Breast epithelium (tissue), 4 donors: ENCODE measurements around the gene NFATC3. TPM values are rescaled to one million over a fixed set of nuclear protein-coding genes. Genes with fewer than 3 reads are reported as not detected.

ENCODE experiments used
- DNase-seq, 2 donors: peaks; one replicate each; pipeline ENCODE4 v3.0.0-alpha.2; 2019; ENCODE audit warnings: low spot score in 2 of 2
- H3K27ac ChIP-seq, 2 donors: fragments of 200-600 bp; sonication (generic) in 1 of 2; one replicate each; pipeline ENCODE4 v1.5.1; 2016 to 2019; ENCODE audit warnings: mild to moderate bottlenecking in 1 of 2
- H3K27me3 ChIP-seq, 2 donors: fragments of 200-600 bp; sonication (generic) in 1 of 2; one replicate each; pipeline versions ENCODE4 v1.5.1 to v1.6.0; 2017 to 2019; ENCODE audit warnings: control low read depth in 1 of 2, mild to moderate bottlenecking in 1 of 2
- H3K36me3 ChIP-seq: fragments of 200-600 bp; one replicate; pipeline ENCODE4 v1.5.1; 2019
- H3K4me1 ChIP-seq, 2 donors: fragments of 200-600 bp; sonication (generic); one replicate each; pipeline ENCODE4 v1.5.1; 2016 to 2019; ENCODE audit warnings: control low read depth in 1 of 2
- H3K4me3 ChIP-seq, 3 donors: fragments of 200-600 bp; sonication (generic); 1 replicate in 2 of 3; 2 replicates in 1 of 3; pipeline ENCODE4 v1.5.1; 2016 to 2019; ENCODE audit warnings: mild to moderate bottlenecking in 3 of 3, moderate library complexity in 2 of 3
- H3K9me3 ChIP-seq, 2 donors: fragments of 200-600 bp; sonication (generic) in 1 of 2; one replicate each; pipeline ENCODE4 v1.5.1; 2016 to 2019; ENCODE audit warnings: control low read depth in 1 of 2
- POLR2A ChIP-seq: fragments of 450-650 bp; IDR thresholded peaks from one replicate; pipeline ENCODE4 v1.6.1; 2016; ENCODE audit warnings: antibody characterized with exemption, mild to moderate bottlenecking, moderate library complexity
- POLR2AphosphoS5 ChIP-seq, 3 donors: sonication (generic); formaldehyde crosslinking; IDR thresholded peaks; one replicate each; pipeline ENCODE4 v1.6.1; 2017; ENCODE audit warnings: antibody characterized with exemption in 3 of 3
- intact Hi-C: fragments of 100-400 bp; cut with DNase I; formaldehyde crosslinking; loops from one replicate; pipeline ENCODE4 v1.15.1; 2023; ENCODE audit warnings: low total_unique reads
- total RNA-seq, 3 donors: library from RNA; depleted of rRNA; stranded (reverse); fragments of >200 nt; gene quantifications; one replicate each; pipeline ENCODE4 v1.1.0, GENCODE V29; 2016
- TF ChIP-seq, protein P1 (sequence below), 3 donors: fragments of 450-650 bp; IDR thresholded peaks; one replicate each; pipeline ENCODE4 v1.5.1; 2016 to 2017; ENCODE audit warnings: antibody characterized with exemption in 3 of 3, mild to moderate bottlenecking in 3 of 3, moderate library complexity in 3 of 3

The NFATC3 gene
- total RNA-seq, 3 donors from 2014 or later, result 52.0 to 64.2 (median 60.6) TPM

DNA sequence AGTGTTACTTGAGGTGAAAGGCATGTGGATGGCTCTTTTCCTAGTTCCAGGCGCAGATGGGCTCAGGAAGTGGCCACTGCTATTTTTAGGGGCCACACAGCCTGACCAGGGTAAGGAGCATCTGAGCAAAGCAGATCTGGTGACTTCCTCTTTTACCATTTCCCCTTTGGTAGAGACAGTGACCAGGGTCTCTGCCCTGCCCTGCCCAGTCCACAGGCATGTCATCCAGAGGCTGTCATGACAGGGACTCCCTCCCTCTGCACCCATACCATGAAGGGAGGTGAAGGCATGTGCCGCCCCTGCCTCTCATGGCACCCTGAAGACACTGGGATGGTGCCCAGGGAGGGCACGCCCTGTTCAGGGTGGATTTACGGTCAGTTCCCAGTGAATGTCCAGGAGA lies 162.2 kb downstream of the NFATC3 start:
- intact Hi-C loops, result no loop called here
- Histone ChIP-seq H3K36me3 (no peaks in the 10 kb centered on the region), H3K27me3 (no peaks in the 10 kb centered on the region), H3K4me3 (no peak overlapping the region), H3K27ac (no peak overlapping the region), H3K4me1 (peaks cover 6 to 12% of the 10 kb centered on the region in 2 donors), H3K9me3 (no peaks in the 10 kb centered on the region)
- TF ChIP-seq, protein P1, sequence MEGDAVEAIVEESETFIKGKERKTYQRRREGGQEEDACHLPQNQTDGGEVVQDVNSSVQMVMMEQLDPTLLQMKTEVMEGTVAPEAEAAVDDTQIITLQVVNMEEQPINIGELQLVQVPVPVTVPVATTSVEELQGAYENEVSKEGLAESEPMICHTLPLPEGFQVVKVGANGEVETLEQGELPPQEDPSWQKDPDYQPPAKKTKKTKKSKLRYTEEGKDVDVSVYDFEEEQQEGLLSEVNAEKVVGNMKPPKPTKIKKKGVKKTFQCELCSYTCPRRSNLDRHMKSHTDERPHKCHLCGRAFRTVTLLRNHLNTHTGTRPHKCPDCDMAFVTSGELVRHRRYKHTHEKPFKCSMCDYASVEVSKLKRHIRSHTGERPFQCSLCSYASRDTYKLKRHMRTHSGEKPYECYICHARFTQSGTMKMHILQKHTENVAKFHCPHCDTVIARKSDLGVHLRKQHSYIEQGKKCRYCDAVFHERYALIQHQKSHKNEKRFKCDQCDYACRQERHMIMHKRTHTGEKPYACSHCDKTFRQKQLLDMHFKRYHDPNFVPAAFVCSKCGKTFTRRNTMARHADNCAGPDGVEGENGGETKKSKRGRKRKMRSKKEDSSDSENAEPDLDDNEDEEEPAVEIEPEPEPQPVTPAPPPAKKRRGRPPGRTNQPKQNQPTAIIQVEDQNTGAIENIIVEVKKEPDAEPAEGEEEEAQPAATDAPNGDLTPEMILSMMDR (IDR thresholded peaks at IDR 0.05), result no peak
- TF ChIP-seq POLR2A, result no peak
- no peak for TF ChIP-seq POLR2AphosphoS5 (IDR thresholded peaks at IDR 0.05)
- no peak for DNase-seq

DNA sequence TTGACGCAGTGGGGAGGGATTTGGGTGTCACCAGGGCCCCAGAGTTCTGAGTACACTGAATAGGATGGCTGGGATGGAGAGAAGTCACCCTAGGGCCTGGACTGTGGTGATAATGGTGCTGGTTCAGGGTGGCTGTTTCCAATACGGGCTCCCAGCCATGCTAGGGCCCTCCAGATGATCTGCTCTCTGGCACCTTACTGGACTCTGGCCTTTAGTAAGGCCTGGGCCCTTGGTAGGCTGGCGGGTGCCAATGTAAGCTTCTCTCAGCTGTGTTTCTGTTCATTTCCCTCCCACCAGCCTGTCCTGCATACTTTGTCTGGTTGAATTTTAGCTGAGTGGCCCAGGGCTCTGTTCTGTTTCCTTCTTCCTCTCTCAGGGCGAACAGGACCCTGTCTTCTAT lies 162.8 kb downstream of the NFATC3 start:
- intact Hi-C loops, result no loop called here
- Histone ChIP-seq H3K9me3 (no peaks in the 10 kb centered on the region), H3K27me3 (no peaks in the 10 kb centered on the region), H3K36me3 (no peaks in the 10 kb centered on the region), H3K4me3 (no peak overlapping the region), H3K4me1 (peaks cover 6 to 12% of the 10 kb centered on the region in 2 donors), H3K27ac (peak overlapping the region in 1 of 2 donors; percentile 55)
- TF ChIP-seq, protein P1 (IDR thresholded peaks at IDR 0.05), result no peak
- TF ChIP-seq POLR2A, result no peak
- no peak for TF ChIP-seq POLR2AphosphoS5 (IDR thresholded peaks at IDR 0.05)
- DNase-seq, result no peak

DNA sequence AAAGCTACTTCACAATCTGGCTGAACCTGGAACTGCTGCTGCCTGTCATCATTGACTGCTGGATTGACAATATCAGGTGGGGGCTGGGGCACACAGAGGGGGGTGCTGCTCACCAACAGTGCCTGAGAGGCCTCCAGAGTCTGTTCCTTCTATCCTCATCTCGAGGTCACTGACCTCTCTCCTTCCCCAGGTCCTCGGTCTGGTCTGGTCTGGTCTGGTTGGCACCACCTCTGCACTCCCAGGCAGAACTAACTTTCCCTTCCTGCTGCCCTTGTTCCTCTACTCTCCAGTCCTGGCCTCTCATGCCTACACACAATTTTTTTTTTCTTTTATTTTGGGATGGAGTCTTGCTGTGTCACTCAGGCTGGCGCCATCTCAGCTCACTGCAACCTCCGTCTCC lies 164.2 kb downstream of the NFATC3 start:
- intact Hi-C loops, result no loop called here
- Histone ChIP-seq H3K4me1 (peaks cover 4 to 11% of the 10 kb centered on the region in 2 donors), H3K27me3 (no peaks in the 10 kb centered on the region), H3K36me3 (no peaks in the 10 kb centered on the region), H3K9me3 (no peaks in the 10 kb centered on the region), H3K27ac (no peak overlapping the region), H3K4me3 (no peak overlapping the region)
- DNase-seq, result no peak
- TF ChIP-seq, protein P1 (IDR thresholded peaks at IDR 0.05), result no peak
- TF ChIP-seq POLR2A, result no peak
- no peak for TF ChIP-seq POLR2AphosphoS5 (IDR thresholded peaks at IDR 0.05)

DNA sequence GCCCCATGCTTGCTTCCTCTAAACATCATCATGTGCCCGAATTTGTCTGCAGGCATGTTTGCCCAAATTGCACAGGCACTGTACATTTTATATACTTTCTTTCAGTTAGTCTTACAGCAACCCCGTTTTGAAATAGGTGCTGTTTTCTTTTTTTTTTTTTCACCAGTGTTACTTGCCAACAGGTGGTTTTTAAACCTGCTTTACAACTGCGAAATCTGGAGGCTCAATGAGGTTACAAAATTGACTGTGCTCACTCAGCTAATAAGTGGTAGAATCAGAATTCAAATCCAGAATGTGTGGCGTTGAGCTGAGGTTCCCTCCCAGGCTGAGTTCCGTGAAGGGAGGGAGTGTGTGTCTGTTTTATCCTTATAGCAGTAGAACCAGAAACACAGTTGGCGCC lies 165.8 kb downstream of the NFATC3 start:
- H3K27ac ChIP-seq, result no peak overlapping the region
- no peak for TF ChIP-seq POLR2A
- no peak for TF ChIP-seq POLR2AphosphoS5 (IDR thresholded peaks at IDR 0.05)
- TF ChIP-seq, protein P1 (IDR thresholded peaks at IDR 0.05), result no peak
- H3K4me1 ChIP-seq, result peaks cover 0 to 9% of the 10 kb centered on the region in 2 donors
- H3K4me3 ChIP-seq, result no peak overlapping the region
- H3K36me3 ChIP-seq, result no peaks in the 10 kb centered on the region
- H3K9me3 ChIP-seq, result no peaks in the 10 kb centered on the region
- intact Hi-C loops, result no loop called here
- H3K27me3 ChIP-seq, result no peaks in the 10 kb centered on the region
- no peak for DNase-seq

DNA sequence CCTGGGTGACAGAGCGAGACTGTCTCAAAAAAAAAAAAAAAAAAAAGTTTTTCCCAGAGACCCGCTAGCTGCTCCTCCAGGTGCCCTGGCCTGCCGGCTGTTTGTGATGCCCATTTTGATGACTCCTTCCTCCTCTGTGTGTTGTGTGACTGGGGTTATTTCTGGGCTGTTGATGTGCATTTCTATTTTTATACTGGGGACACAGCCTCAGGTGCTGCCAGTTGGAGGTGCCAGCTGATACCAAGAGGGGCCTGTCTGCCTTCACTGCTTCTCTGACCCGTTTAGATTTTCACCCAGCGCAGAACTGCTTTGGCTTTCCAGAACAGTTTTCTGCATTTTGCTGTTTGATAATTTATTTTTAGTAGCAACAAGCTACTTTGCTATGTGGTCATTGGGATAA lies 166.7 kb downstream of the NFATC3 start:
- H3K4me1 ChIP-seq, result no peaks in the 10 kb centered on the region
- H3K27ac ChIP-seq, result no peak overlapping the region
- no peaks in the 10 kb centered on the region for H3K36me3 ChIP-seq
- intact Hi-C loops, result no loop called here
- H3K4me3 ChIP-seq, result no peak overlapping the region
- no peaks in the 10 kb centered on the region for H3K9me3 ChIP-seq
- no peaks in the 10 kb centered on the region for H3K27me3 ChIP-seq
- TF ChIP-seq POLR2A (no peak), POLR2AphosphoS5 (IDR thresholded peaks at IDR 0.05) (no peak)
- TF ChIP-seq, protein P1 (IDR thresholded peaks at IDR 0.05), result no peak
- DNase-seq, result no peak
